AG09319 (cell line): ENCODE results near the gene CPN2.

Experiments used
- DNase-seq: peaks from one replicate; pipeline ENCODE4 v3.0.0-alpha.2; 2010; ENCODE audit warnings: low read depth; ENCODE audit errors: extremely low read depth
- CTCF ChIP-seq: IDR thresholded peaks from 2 replicates; pipeline ENCODE4 v1.5.1; 2011; ENCODE audit warnings: low read depth, mild to moderate bottlenecking, inconsistent platforms, low read length, moderate library complexity

The CPN2 gene

GRCh38 chr3:194386648-194387047 is 35.5 kb upstream of the CPN2 start:
- no peak for DNase-seq
- no peak for TF ChIP-seq CTCF

- DNase-seq = no peak
- TF ChIP-seq CTCF = no peak
These were observed 34.9 kb upstream of the CPN2 start for GRCh38 chr3:194386066-194386465.

GRCh38 chr3:194384569-194385001 is 33.5 kb upstream of the CPN2 start:
- no peak for TF ChIP-seq CTCF
- DNase-seq = no peak

GRCh38 chr3:194384156-194384555 is 33.0 kb upstream of the CPN2 start:
- DNase-seq = no peak
- no peak for TF ChIP-seq CTCF

- DNase-seq = no peak
- TF ChIP-seq CTCF = no peak
These were observed 32.3 kb upstream of the CPN2 start for GRCh38 chr3:194383276-194383940.

GRCh38 chr3:194382892-194383223 is 31.7 kb upstream of the CPN2 start:
- no peak for TF ChIP-seq CTCF
- no peak for DNase-seq

GRCh38 chr3:194382196-194382891 is 31.2 kb upstream of the CPN2 start:
- TF ChIP-seq CTCF = no peak
- no peak for DNase-seq
